SU-DHL-6 (cell line): ENCODE data around the gene CAV1.

ENCODE experiments used
- H2AFZ ChIP-seq: fragments of 200-600 bp; sonication (generic); 2 replicates; pipeline ENCODE4 v1.6.1; 2014; ENCODE audit warnings: low read depth, mild to moderate bottlenecking, moderate library complexity, mixed read lengths, antibody characterized with exemption, low read length; ENCODE audit not compliant: severe bottlenecking
- H3F3A ChIP-seq: fragments of 200-600 bp; shearing (Covaris generic); 2 replicates; pipeline ENCODE4 v1.6.0; 2016; ENCODE audit warnings: antibody characterized with exemption, mild to moderate bottlenecking; ENCODE audit not compliant: insufficient read depth
- H3K27ac ChIP-seq: fragments of 200-600 bp; sonication (generic); 2 replicates; pipeline ENCODE4 v1.5.1; 2016; ENCODE audit warnings: low read depth, mild to moderate bottlenecking, low read length, moderate library complexity, mixed read lengths
- H3K27me3 ChIP-seq: fragments of 200-600 bp; sonication (generic), shearing (Covaris generic); 2 replicates; pipeline ENCODE4 v1.6.0; 2014; ENCODE audit warnings: mild to moderate bottlenecking, low read length
- H3K36me3 ChIP-seq: fragments of 200-600 bp; sonication (generic); 2 replicates; pipeline ENCODE4 v1.6.1; 2014; ENCODE audit warnings: mild to moderate bottlenecking, low read length, mixed read lengths
- H3K4me2 ChIP-seq: fragments of 300-600, 200-600 bp; shearing (Covaris generic), sonication (generic); 2 replicates; pipeline ENCODE4 v1.6.0; 2014; ENCODE audit warnings: low read length, low read depth, mild to moderate bottlenecking; ENCODE audit not compliant: poor library complexity, severe bottlenecking
- H3K4me3 ChIP-seq: fragments of 200-600 bp; sonication (generic); 2 replicates; pipeline ENCODE4 v1.5.1; 2014; ENCODE audit warnings: antibody characterized with exemption, low read length, mild to moderate bottlenecking, mixed read lengths; ENCODE audit not compliant: insufficient read depth, poor library complexity, severe bottlenecking
- H3K79me2 ChIP-seq: fragments of 200-600 bp; sonication (generic); 2 replicates; pipeline ENCODE4 v1.6.1; 2014; ENCODE audit warnings: mild to moderate bottlenecking, low read length, moderate library complexity; ENCODE audit not compliant: insufficient read depth
- H3K9ac ChIP-seq: fragments of 200-600 bp; sonication (generic); 2 replicates; pipeline ENCODE4 v1.7.0; 2014; ENCODE audit warnings: mild to moderate bottlenecking, low read length
- H3K9me2 ChIP-seq: fragments of 200-600 bp; sonication (generic); replicated peaks from 2 replicates; pipeline ENCODE4 v1.6.1; 2014; ENCODE audit warnings: low read length; ENCODE audit not compliant: insufficient read depth
- H3K9me3 ChIP-seq: fragments of 200-600 bp; sonication (generic); 2 replicates; pipeline ENCODE4 v1.6.1; 2014; ENCODE audit warnings: low read length, mixed read lengths; ENCODE audit not compliant: insufficient read depth
- H4K20me1 ChIP-seq: fragments of 200-600 bp; sonication (generic); 2 replicates; pipeline ENCODE4 v1.6.1; 2014; ENCODE audit warnings: low read depth, mild to moderate bottlenecking, antibody characterized with exemption, low read length, moderate library complexity, mixed read lengths
- EZH2phosphoT487 ChIP-seq: fragments of 200-600 bp; sonication (generic), shearing (Covaris generic); conservative IDR thresholded peaks from 2 replicates; pipeline ENCODE4 v1.6.1; 2018; ENCODE audit warnings: mild to moderate bottlenecking, antibody characterized with exemption, low read length, moderate library complexity, mixed read lengths
- TF ChIP-seq, protein P1 (sequence below): fragments of 200-600 bp; sonication (generic); IDR thresholded peaks from one replicate; pipeline ENCODE4 v1.5.1; 2017; ENCODE audit warnings: antibody characterized with exemption, mild to moderate bottlenecking, low read length, moderate library complexity; ENCODE audit not compliant: insufficient read depth, poor library complexity, severe bottlenecking

Gene CAV1

DNA sequence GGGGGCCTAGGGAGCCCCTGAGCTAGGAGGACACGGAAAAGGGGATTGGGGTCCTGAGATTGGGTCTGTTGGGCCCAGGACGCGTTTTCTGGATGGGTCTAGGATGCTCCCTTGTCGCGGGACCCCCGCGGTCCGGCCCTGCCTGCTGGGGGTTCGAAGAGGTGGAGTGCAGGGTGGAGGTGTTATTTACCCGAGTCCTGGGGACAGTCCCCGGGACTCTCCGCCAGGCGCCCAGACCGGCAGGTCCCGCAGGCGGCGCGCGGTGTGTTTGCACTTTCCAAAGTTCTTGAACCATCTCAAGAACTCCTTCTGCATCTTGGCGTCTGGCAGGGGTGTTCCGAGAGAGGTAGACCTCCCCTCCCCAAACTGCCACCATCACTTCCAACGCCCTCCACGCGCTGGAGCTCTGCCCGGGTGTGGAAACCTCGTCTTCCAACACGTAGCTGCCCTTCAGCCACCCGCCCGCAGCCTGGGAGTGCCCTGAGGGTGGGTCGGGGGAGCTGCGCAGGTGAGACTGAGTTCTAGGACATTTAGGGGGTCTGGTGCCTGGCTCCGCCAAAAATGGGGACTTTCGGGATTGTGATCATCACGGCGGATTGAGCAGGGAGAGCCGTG, 569 bp downstream of the CAV1 start:
- no peaks in the 10 kb centered on the region for H4K20me1 ChIP-seq
- H3K27me3 ChIP-seq = no peaks in the 10 kb centered on the region
- H3K36me3 ChIP-seq = no peaks in the 10 kb centered on the region
- TF ChIP-seq, protein P1, sequence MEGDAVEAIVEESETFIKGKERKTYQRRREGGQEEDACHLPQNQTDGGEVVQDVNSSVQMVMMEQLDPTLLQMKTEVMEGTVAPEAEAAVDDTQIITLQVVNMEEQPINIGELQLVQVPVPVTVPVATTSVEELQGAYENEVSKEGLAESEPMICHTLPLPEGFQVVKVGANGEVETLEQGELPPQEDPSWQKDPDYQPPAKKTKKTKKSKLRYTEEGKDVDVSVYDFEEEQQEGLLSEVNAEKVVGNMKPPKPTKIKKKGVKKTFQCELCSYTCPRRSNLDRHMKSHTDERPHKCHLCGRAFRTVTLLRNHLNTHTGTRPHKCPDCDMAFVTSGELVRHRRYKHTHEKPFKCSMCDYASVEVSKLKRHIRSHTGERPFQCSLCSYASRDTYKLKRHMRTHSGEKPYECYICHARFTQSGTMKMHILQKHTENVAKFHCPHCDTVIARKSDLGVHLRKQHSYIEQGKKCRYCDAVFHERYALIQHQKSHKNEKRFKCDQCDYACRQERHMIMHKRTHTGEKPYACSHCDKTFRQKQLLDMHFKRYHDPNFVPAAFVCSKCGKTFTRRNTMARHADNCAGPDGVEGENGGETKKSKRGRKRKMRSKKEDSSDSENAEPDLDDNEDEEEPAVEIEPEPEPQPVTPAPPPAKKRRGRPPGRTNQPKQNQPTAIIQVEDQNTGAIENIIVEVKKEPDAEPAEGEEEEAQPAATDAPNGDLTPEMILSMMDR = no peak
- TF ChIP-seq EZH2phosphoT487 = no peak; the same call in 1 of the 2 replicates
- H3F3A ChIP-seq = no peaks in the 10 kb centered on the region
- H3K9ac ChIP-seq = peak overlapping the region; percentile 25; the same call in 1 of the 2 replicates
- peak overlapping the region; percentile 44 for H3K4me3 ChIP-seq
- H3K9me3 ChIP-seq = no peaks in the 10 kb centered on the region
- peak overlapping the region; percentile 45 for H2AFZ ChIP-seq
- H3K27ac ChIP-seq = no peak overlapping the region
- no peaks in the 10 kb centered on the region for H3K9me2 ChIP-seq
- H3K79me2 ChIP-seq = no peaks in the 10 kb centered on the region
- peak overlapping the region; percentile 62 for H3K4me2 ChIP-seq

DNA sequence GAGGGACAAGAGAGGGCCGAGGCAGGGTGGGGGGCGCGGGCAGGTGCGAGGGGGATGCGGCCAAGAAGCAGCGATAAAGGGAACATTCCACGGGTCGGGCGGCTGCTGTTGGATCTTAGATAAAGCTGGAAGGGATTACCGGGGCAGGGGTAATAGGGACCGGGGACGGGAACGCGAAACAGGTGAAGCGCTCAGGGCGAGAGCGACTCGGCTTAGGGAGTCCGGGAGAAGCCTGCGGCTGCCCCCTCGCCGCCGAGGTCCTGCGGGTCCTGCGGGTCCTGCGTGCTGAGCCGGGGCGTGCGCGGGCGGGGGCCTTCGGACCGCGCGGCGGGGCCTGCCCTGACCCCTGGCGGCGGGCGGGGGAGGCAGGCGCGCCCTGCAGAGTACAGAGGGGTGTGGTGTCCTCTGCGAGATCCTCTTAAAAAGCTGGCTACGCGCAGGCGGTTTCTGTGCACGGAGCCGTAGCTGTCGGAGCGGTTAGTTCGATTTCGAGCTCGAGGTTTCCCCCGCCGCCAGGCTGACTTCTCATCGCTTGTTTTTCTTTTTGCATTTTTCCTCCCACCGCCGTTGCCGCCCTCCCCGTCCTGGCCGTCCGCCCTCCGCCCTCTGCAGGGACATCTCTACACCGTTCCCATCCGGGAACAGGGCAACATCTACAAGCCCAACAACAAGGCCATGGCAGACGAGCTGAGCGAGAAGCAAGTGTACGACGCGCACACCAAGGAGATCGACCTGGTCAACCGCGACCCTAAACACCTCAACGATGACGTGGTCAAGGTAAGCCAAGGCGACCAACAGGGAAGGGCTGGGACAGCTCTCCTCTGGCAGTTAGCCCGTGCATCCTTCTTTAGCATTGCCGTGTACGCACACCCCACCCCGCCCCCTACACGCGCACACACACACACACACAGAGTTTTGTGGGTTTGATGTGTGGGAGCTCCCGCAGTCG, 1.4 kb downstream of the CAV1 start:
- Histone ChIP-seq H3K4me3 (peak overlapping the region; percentile 44), H3K36me3 (no peaks in the 10 kb centered on the region), H3K9ac (peak overlapping the region; percentile 25; the same call in 1 of the 2 replicates), H3F3A (no peaks in the 10 kb centered on the region), H4K20me1 (no peaks in the 10 kb centered on the region), H3K79me2 (no peaks in the 10 kb centered on the region), H3K9me2 (no peaks in the 10 kb centered on the region), H3K27me3 (no peaks in the 10 kb centered on the region), H3K9me3 (no peaks in the 10 kb centered on the region), H3K4me2 (peak overlapping the region; percentile 62), H3K27ac (no peak overlapping the region), H2AFZ (peak overlapping the region; percentile 45)
- TF ChIP-seq EZH2phosphoT487 = 0 out of 2 replicates have a peak, but pooled peaks have one; percentile 26
- TF ChIP-seq, protein P1 = peak; percentile 45

DNA sequence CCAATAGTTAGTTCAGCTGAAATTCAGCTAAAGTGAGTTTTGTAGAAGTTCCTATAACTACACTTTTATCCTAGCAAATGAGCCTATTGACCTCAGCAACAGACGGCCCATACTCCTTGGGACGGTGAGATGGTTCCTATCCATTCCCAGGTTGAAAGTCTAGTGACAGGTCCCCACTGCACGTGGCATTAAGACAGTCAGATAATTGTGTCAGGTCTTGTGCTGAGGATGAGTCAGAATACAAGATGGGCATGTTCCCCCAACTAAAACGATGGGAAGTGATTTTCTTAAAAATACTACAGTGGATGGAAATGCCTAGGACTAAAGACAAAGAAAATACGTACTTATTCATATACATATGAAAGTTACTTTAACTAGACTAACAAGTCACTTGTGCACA, 2.1 kb downstream of the CAV1 start:
- no peak overlapping the region for H2AFZ ChIP-seq
- no peak overlapping the region for H3K4me3 ChIP-seq
- no peaks in the 10 kb centered on the region for H3K36me3 ChIP-seq
- H3K9me3 ChIP-seq = no peaks in the 10 kb centered on the region
- H3K9me2 ChIP-seq = no peaks in the 10 kb centered on the region
- TF ChIP-seq, protein P1 = no peak
- TF ChIP-seq EZH2phosphoT487 = no peak
- H3K79me2 ChIP-seq = no peaks in the 10 kb centered on the region
- H4K20me1 ChIP-seq = no peaks in the 10 kb centered on the region
- no peak overlapping the region for H3K27ac ChIP-seq
- no peak overlapping the region for H3K9ac ChIP-seq
- H3K4me2 ChIP-seq = no peak overlapping the region
- H3K27me3 ChIP-seq = no peaks in the 10 kb centered on the region
- no peaks in the 10 kb centered on the region for H3F3A ChIP-seq
